Mesothelial cell of epicardium (in vitro differentiated cells): ENCODE data around the gene ZNF526. TPM values are rescaled to one million over a fixed set of nuclear protein-coding genes. Genes with fewer than 3 reads are reported as not detected.

Experiments
- DNase-seq, 2 experiments: peaks; one replicate each; pipeline ENCODE4 v3.0.0; 2021; ENCODE audit warnings: low spot score in 2 of 2; ENCODE audit not compliant: unreplicated experiment in 2 of 2
- H3K27ac Mint-ChIP-seq: 2 replicates; pipeline ENCODE4 v1.8.0; 2021; ENCODE audit warnings: mixed read lengths
- H3K27me3 Mint-ChIP-seq: 2 replicates; pipeline ENCODE4 v1.8.0; 2021; ENCODE audit warnings: low read depth, mixed read lengths
- H3K36me3 Mint-ChIP-seq: 2 replicates; pipeline ENCODE4 v1.8.0; 2021; ENCODE audit warnings: mixed read lengths
- H3K4me1 Mint-ChIP-seq: 2 replicates; pipeline ENCODE4 v1.8.0; 2021; ENCODE audit warnings: mixed read lengths
- H3K4me3 Mint-ChIP-seq: 2 replicates; pipeline ENCODE4 v1.8.0; 2021; ENCODE audit warnings: mild to moderate bottlenecking, moderate library complexity, mixed read lengths
- H3K9me3 Mint-ChIP-seq: 2 replicates; pipeline ENCODE4 v1.8.0; 2021; ENCODE audit warnings: mixed read lengths
- total RNA-seq: library from RNA; stranded (reverse); gene quantifications from 3 replicates; pipeline ENCODE4 v1.2.1, GENCODE V29; 2021
- TF ChIP-seq, protein P1 (sequence below): fragments of 200-600 bp; sonication (generic); IDR thresholded peaks from one replicate; pipeline ENCODE4 v1.5.0; 2021; ENCODE audit warnings: antibody characterized with exemption; ENCODE audit not compliant: unreplicated experiment

ZNF526 gene
- total RNA-seq, 1 donor from 2014 or later: 13.3 TPM

DNA sequence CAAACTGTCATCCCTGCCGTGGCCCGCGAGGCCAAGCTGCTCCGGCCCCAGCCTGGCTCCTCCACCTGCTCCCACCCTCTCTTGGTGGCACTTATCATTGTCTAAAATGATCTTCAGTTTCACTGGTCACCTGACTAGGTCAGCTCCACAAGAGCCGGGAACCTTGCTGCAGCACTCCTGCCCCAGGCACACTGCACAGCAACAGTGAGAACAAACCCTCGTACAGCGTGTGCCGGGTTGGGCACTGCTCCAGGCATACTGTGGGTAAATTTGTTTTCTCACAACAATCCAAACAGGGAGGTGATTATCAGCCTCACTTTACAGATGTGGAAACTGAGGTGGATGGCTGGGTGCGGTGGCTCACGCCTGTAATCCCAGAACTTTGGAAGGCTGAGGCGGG, 11.5 kb upstream of the ZNF526 start:
- Mint-ChIP-seq H3K4me3 (no peak overlapping the region), H3K27me3 (no peaks in the 10 kb centered on the region), H3K9me3 (no peaks in the 10 kb centered on the region), H3K36me3 (peaks cover 33% of the 10 kb centered on the region), H3K27ac (no peak overlapping the region), H3K4me1 (no peaks in the 10 kb centered on the region)
- TF ChIP-seq, protein P1, sequence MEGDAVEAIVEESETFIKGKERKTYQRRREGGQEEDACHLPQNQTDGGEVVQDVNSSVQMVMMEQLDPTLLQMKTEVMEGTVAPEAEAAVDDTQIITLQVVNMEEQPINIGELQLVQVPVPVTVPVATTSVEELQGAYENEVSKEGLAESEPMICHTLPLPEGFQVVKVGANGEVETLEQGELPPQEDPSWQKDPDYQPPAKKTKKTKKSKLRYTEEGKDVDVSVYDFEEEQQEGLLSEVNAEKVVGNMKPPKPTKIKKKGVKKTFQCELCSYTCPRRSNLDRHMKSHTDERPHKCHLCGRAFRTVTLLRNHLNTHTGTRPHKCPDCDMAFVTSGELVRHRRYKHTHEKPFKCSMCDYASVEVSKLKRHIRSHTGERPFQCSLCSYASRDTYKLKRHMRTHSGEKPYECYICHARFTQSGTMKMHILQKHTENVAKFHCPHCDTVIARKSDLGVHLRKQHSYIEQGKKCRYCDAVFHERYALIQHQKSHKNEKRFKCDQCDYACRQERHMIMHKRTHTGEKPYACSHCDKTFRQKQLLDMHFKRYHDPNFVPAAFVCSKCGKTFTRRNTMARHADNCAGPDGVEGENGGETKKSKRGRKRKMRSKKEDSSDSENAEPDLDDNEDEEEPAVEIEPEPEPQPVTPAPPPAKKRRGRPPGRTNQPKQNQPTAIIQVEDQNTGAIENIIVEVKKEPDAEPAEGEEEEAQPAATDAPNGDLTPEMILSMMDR: no peak
- DNase-seq: no peak

DNA sequence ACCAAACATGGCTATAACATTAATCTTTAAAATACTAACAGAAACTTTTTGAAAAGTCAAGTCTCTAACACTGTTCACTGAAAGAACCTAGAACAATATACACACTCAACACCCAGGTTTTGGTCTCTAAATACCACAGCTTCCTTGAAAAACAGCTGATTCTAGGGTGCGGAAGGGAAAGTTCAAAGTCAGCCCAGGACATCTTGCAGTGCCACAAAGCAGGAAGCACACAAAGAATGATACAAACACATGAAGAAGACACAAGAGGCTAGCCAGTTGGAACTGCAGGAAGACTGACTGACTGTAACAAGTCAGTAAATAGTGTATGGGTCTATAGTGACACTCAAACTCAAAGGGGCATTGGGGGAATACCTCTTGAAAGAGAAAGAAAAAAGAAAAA, 7.2 kb upstream of the ZNF526 start:
- Mint-ChIP-seq H3K36me3 (peaks cover 23% of the 10 kb centered on the region), H3K4me3 (no peak overlapping the region), H3K4me1 (peaks cover 11% of the 10 kb centered on the region), H3K27ac (no peak overlapping the region), H3K9me3 (no peaks in the 10 kb centered on the region), H3K27me3 (peaks cover 1% of the 10 kb centered on the region)
- no peak for DNase-seq
- TF ChIP-seq, protein P1: no peak

DNA sequence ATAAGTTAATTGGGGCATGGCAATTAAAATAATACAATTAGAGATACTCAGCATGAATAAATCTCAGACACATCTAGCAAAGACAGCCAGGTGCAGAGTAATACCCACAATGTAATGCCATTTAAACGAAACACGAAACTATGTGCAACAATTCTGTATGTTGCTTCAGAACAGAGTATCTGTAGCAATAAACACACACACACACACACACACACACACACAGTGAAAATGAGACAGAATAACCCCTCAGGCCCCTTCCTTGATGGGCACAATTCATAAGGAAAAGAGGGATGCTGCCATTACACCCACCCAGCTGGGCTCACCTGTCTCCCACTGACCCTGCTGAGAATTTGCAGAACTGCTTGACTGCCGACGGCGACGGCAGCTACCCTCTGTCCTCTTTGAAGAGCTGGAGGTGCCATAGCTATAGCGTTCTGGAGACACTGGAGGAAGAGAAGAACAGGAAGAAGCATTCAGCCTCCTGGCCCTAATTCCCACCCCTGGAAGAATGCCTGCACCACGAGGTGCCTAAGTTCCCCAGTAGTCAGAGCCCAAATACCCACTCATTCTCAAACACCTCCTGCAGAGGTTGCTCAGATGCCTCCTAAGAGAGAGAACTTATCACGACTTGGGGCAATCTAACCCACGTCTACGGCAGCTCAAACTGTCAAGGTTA, 5.2 kb upstream of the ZNF526 start:
- peaks cover 1% of the 10 kb centered on the region for H3K27me3 Mint-ChIP-seq
- H3K4me3 Mint-ChIP-seq: peak overlapping the region; percentile 17
- TF ChIP-seq, protein P1: no peak
- H3K9me3 Mint-ChIP-seq: no peaks in the 10 kb centered on the region
- H3K4me1 Mint-ChIP-seq: peaks cover 24% of the 10 kb centered on the region
- peaks cover 13% of the 10 kb centered on the region for H3K36me3 Mint-ChIP-seq
- H3K27ac Mint-ChIP-seq: no peak overlapping the region
- no peak for DNase-seq

DNA sequence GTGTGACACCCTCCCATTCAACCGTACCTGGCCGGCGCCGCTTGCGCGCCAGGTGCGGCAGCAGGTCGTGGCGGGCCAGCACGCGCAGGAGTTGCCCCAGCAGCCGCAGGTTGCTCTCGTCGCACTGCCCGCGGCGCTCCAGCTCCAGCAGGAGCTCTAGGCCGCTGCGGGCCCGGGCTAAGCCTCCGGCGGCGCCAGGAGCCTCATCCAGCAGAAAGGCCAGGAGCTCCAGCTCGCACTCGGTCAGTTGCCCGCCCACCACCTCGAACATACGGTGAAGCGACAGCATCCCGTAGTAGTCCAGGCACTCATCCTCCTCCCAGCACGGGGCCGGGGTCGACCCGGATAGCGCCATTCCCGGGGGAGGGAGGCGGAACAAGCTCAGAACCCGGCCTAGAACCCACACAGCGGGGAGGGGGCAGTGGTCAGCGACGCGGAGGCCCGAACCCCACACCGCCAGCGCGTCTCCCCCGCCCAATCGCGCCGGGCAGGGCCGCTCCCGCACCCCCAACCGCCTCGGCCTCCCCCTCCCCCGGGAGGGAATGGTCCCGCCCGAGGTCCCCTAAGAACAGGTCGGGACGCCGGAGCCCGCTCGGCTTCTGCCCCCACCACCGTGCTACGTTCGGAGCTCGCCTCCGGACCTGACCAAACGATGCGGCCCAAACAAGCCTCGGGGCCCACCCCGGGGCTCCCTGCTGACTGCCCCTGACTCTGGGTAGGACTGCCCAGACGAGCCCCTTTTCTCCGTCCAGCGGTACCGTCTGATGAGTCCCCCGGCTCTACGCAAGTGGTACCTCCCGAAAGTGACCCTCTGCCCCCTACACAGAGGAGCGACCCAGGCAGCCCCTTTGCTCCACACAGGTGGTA, 3.2 kb upstream of the ZNF526 start:
- TF ChIP-seq, protein P1: no peak
- DNase-seq: peak in 1 of 2 experiments; percentile 63
- peaks cover 35% of the 10 kb centered on the region for H3K4me1 Mint-ChIP-seq
- peak overlapping the region; percentile 95 for H3K4me3 Mint-ChIP-seq
- H3K36me3 Mint-ChIP-seq: peaks cover 11% of the 10 kb centered on the region
- H3K27me3 Mint-ChIP-seq: peaks cover 1% of the 10 kb centered on the region
- H3K9me3 Mint-ChIP-seq: no peaks in the 10 kb centered on the region
- peak overlapping the region; percentile 96 for H3K27ac Mint-ChIP-seq

DNA sequence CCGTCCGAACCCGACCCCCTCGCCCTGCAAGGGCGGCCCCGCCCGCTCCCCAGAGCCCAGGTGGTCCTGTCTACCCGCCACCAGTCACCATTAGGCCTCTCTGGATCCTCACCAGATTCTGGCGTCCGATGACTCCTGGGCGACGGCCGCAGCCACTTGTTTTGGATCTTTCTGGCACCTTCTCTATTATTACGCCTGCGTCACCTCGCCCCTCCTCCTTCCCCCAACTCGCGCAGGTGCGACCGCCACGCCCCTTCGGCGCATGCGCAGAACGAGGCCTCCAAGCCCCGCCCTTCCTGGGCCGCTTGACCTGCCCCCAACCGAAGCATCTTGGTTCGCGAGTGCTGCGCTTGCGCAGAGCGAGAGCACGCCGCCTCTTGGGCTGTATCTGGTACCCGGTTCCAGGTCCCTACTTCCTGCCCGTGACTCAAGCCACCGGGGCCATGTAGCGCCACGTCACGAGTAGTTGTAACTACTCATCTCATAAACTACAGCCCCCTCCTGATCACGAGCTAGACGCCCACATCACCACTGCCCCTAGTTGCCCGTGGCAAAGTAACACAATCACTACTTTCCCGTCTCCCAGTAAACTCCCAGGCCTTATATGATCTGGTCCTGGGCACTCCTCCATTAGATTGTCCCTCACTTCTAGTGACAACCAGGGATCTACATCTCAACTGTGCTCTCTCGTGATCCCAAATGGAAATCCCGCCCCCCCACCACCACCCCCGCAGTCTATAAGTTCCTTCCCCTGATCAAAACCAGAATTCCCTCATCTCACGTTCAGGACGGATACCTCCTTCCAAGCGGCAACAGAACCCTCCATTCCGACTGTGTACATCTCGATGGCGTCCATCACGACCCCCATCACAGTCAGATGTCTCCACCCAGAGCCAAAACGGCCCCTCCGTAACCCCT, 2.3 kb upstream of the ZNF526 start, which contains the start of gene DEDD2:
Gene DEDD2, minus strand, starts transcription at position 158 of the 918 bp plus-strand sequence. CDS start 670 bp downstream, outside the sequence.
- no peaks in the 10 kb centered on the region for H3K9me3 Mint-ChIP-seq
- TF ChIP-seq, protein P1: no peak
- peaks cover 13% of the 10 kb centered on the region for H3K36me3 Mint-ChIP-seq
- DNase-seq: peak; percentile 96 to 100
- peak within 1 kb of the TSS; percentile 96 for H3K27ac Mint-ChIP-seq
- peak within 1 kb of the TSS; percentile 95 for H3K4me3 Mint-ChIP-seq
- H3K27me3 Mint-ChIP-seq: peaks cover 1% of the 10 kb centered on the region
- peaks cover 35% of the 10 kb centered on the region for H3K4me1 Mint-ChIP-seq
